ENCODE measurements around the gene AHRR. TPM values are rescaled to one million over a fixed set of nuclear protein-coding genes. Genes with fewer than 3 reads are reported as not detected.
A peak's percentile ranks its signal among the peaks of the same experiment; 100 is the strongest.

The AHRR gene
- total RNA-seq, 1 donor: 54.6 TPM

DNA sequence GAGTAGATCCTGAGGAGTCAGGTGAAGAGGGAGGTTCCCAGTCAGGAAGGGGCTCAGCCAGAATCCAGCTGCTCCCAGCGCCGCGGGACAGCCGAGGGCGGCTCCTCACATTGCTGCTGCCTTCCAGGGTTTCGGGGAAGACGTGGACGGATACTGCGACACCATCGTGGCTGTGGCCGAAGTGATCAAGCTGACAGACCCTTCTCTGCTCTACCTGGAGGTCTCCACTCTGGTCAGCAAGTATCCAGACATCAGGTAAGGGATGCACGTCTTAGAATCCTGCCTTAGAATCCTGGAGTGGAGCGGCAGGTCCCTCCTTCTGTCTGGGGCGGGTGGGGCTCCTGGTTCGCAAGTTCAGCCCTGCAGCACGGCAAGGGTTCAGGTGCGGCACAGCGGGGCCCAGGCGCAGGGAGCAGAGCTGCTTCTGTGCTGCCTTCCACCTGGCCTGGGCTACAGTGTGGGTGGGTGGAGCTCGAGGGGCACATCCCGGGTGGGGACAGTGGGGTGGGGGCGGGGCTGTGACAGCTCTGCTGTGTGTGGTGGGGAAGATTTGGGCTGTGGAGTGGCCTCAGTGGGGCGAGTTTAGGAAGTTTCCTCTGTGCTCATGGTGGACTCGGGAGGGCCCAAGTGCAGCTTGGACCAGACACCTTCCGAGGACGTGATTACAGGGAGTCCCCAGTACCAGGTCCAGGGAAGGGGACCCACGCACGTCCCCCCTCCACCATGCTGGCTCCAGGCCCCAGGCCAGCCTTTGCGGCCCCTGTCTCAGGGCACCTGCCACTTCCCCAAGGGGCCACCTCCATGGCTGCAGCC, 144.3 kb downstream of the AHRR start:
- Histone ChIP-seq H4K20me1 (ENCODE audit: insufficient read depth, low read length) (peaks cover under 1% of the 10 kb centered on the region), H3K79me2 (ENCODE audit: insufficient read depth, low read length) (peaks cover under 1% of the 10 kb centered on the region), H3K36me3 (ENCODE audit: insufficient read depth, low read length) (peaks cover 40% of the 10 kb centered on the region), H3K27ac (ENCODE audit: low read depth, low read length) (no peak overlapping the region), H3K9me3 (ENCODE audit: low read depth, low read length) (no peaks in the 10 kb centered on the region), H2AFZ (ENCODE audit: low read length) (no peak overlapping the region), H3K4me2 (ENCODE audit: insufficient read depth, low read length) (no peak overlapping the region), H3K4me1 (ENCODE audit: insufficient read depth, low read length) (no peaks in the 10 kb centered on the region), H3K4me3 (ENCODE audit: insufficient read depth, low read length) (no peak overlapping the region), H3K27me3 (ENCODE audit: insufficient read depth, low read length) (no peaks in the 10 kb centered on the region)
- TF ChIP-seq, protein P1, sequence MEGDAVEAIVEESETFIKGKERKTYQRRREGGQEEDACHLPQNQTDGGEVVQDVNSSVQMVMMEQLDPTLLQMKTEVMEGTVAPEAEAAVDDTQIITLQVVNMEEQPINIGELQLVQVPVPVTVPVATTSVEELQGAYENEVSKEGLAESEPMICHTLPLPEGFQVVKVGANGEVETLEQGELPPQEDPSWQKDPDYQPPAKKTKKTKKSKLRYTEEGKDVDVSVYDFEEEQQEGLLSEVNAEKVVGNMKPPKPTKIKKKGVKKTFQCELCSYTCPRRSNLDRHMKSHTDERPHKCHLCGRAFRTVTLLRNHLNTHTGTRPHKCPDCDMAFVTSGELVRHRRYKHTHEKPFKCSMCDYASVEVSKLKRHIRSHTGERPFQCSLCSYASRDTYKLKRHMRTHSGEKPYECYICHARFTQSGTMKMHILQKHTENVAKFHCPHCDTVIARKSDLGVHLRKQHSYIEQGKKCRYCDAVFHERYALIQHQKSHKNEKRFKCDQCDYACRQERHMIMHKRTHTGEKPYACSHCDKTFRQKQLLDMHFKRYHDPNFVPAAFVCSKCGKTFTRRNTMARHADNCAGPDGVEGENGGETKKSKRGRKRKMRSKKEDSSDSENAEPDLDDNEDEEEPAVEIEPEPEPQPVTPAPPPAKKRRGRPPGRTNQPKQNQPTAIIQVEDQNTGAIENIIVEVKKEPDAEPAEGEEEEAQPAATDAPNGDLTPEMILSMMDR (IDR thresholded peaks at IDR 0.05; ENCODE audit: extremely low read depth, low read depth, low read length): no peak
- DNase-seq (ENCODE audit: insufficient read length, low spot score, missing footprints): peak; percentile 52

DNA sequence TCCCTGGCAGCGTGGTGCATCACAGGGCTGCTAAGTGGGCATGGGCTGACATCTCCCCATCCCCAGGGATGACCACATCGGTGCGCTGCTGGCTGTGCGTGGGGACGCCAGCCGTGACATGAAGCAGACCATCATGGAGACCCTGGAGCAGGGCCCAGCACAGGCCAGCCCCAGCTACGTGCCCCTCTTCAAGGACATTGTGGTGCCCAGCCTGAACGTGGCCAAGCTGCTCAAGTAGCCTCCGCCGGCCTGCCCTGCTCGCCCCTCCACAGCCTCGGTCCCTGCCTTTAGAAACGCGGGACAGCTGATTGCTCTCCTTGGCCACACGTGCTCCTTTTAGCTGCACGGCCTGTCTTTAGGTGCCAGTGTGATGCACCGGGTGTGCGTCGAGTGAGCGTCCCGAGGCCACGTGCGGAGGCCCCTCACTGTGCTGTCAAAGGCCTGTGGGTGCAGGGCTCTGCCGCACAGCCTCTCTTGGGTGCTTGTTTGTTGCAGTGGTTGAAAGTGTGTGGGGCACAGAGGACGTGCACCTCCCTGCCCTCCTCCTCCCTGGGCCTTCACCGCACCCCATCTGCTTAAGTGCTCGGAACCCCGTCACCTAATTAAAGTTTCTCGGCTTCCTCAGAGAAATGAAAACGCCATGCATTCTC, 145.3 kb downstream of the AHRR start:
- no peak overlapping the region for H3K4me3 ChIP-seq (ENCODE audit: insufficient read depth, low read length)

DNA sequence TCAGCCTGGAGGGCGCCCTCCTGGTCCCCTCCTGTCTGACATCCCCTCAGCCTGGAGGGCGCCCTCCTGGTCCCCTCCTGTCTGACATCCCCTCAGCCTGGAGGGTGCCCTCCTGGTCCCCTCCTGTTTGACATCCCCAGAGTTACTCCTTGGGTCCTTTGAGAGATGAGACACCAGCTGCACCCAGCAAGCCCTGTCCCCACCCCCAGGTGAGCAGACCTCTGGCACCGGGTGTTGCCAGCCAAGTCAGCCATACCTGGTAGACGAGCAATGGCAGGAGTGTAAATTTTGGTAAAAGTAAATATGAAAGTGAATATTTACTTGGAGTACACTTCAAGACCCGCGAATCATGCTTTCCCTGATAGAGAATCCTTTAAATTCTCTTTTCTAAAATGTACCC, 146.9 kb downstream of the AHRR start:
- TF ChIP-seq, protein P1 (IDR thresholded peaks at IDR 0.05; ENCODE audit: extremely low read depth, low read depth, low read length): no peak
- no peaks in the 10 kb centered on the region for H3K9me3 ChIP-seq (ENCODE audit: low read depth, low read length)
- H3K4me2 ChIP-seq (ENCODE audit: insufficient read depth, low read length): no peak overlapping the region

More for the DNA sequence above, 145.3 kb downstream of the AHRR start:
- TF ChIP-seq, protein P1 (IDR thresholded peaks at IDR 0.05; ENCODE audit: extremely low read depth, low read depth, low read length): no peak
- Histone ChIP-seq H3K27me3 (ENCODE audit: insufficient read depth, low read length) (no peaks in the 10 kb centered on the region), H3K36me3 (ENCODE audit: insufficient read depth, low read length) (peaks cover 39% of the 10 kb centered on the region), H3K9me3 (ENCODE audit: low read depth, low read length) (no peaks in the 10 kb centered on the region), H2AFZ (ENCODE audit: low read length) (no peak overlapping the region), H3K4me1 (ENCODE audit: insufficient read depth, low read length) (peaks cover 6% of the 10 kb centered on the region), H3K79me2 (ENCODE audit: insufficient read depth, low read length) (peaks cover 10% of the 10 kb centered on the region), H4K20me1 (ENCODE audit: insufficient read depth, low read length) (peaks cover 11% of the 10 kb centered on the region), H3K4me2 (ENCODE audit: insufficient read depth, low read length) (no peak overlapping the region), H3K27ac (ENCODE audit: low read depth, low read length) (no peak overlapping the region)
- peak; percentile 57 for DNase-seq (ENCODE audit: insufficient read length, low spot score, missing footprints)

More for the DNA sequence above, 146.9 kb downstream of the AHRR start:
- Histone ChIP-seq H3K27ac (ENCODE audit: low read depth, low read length) (no peak overlapping the region), H3K36me3 (ENCODE audit: insufficient read depth, low read length) (peaks cover 31% of the 10 kb centered on the region), H2AFZ (ENCODE audit: low read length) (no peak overlapping the region), H3K79me2 (ENCODE audit: insufficient read depth, low read length) (peaks cover 20% of the 10 kb centered on the region), H3K4me3 (ENCODE audit: insufficient read depth, low read length) (no peak overlapping the region), H4K20me1 (ENCODE audit: insufficient read depth, low read length) (peaks cover 12% of the 10 kb centered on the region), H3K4me1 (ENCODE audit: insufficient read depth, low read length) (peaks cover 12% of the 10 kb centered on the region), H3K27me3 (ENCODE audit: insufficient read depth, low read length) (no peaks in the 10 kb centered on the region)
- peak; percentile 73 for DNase-seq (ENCODE audit: insufficient read length, low spot score, missing footprints)

All from osteoblast (primary cell).